HG03159 (cell line): ENCODE results near the gene KRT24.

Experiments
- ATAC-seq: cut with Tn5 transposase; IDR thresholded peaks from one replicate; pipeline ENCODE4 v1.9.1; 2021; ENCODE audit warnings: mild to moderate bottlenecking, moderate library complexity; ENCODE audit not compliant: unreplicated experiment

The KRT24 gene

GRCh38 chr17:40695874-40696472 is 7.6 kb downstream of the KRT24 start:
- ATAC-seq: no peak

- ATAC-seq: no peak
Measured at GRCh38 chr17:40694584-40694983, 9.0 kb downstream of the KRT24 start.

- ATAC-seq: no peak
Measured at GRCh38 chr17:40687106-40687505, 16.4 kb downstream of the KRT24 start.

- ATAC-seq: no peak
Measured at GRCh38 chr17:40686192-40686591, 17.4 kb downstream of the KRT24 start.

GRCh38 chr17:40680998-40681397 is 22.6 kb downstream of the KRT24 start:
- ATAC-seq: no peak

GRCh38 chr17:40679523-40679907 is 24.0 kb downstream of the KRT24 start:
- no peak for ATAC-seq

GRCh38 chr17:40678902-40679522 is 24.5 kb downstream of the KRT24 start:
- ATAC-seq: no peak

GRCh38 chr17:40675905-40676304 is 27.6 kb downstream of the KRT24 start:
- no peak for ATAC-seq

GRCh38 chr17:40672654-40673053 is 30.9 kb downstream of the KRT24 start:
- no peak for ATAC-seq

- no peak for ATAC-seq
Measured at GRCh38 chr17:40671282-40671681, 32.3 kb downstream of the KRT24 start.

- no peak for ATAC-seq
Measured at GRCh38 chr17:40666331-40666730, 37.2 kb downstream of the KRT24 start.

GRCh38 chr17:40664582-40665333 is 38.8 kb downstream of the KRT24 start, which contains the start of gene KRT222:
KRT222 (minus strand) TSS chr17:40665177; CDS start chr17:40665099, 78 bp downstream.
- ATAC-seq: no peak

GRCh38 chr17:40663252-40663651 is 40.3 kb downstream of the KRT24 start:
- no peak for ATAC-seq

GRCh38 chr17:40659911-40660310 is 43.6 kb downstream of the KRT24 start:
- ATAC-seq: no peak

GRCh38 chr17:40658396-40658795 is 45.2 kb downstream of the KRT24 start:
- no peak for ATAC-seq

- no peak for ATAC-seq
Measured at GRCh38 chr17:40651939-40652338, 51.6 kb downstream of the KRT24 start.

- peak; percentile 14 for ATAC-seq
Measured at GRCh38 chr17:40648384-40648968, 55.1 kb downstream of the KRT24 start.
